Embryonic facial prominence (tissue), 1 donor: ENCODE results near the gene CCNA1.

Experiments used
- DNase-seq: peaks from one replicate; pipeline ENCODE4 v3.0.0-alpha.2; 2016; ENCODE audit errors: extremely low spot score

The CCNA1 gene

GRCh38 chr13:36432106-36432544 lies at the start of gene CCNA1:
CCNA1 (plus strand) TSS chr13:36432495; CDS start chr13:36433057, 562 bp downstream.
- no peak for DNase-seq

GRCh38 chr13:36385489-36385888 lies 46.8 kb upstream of the CCNA1 start:
- DNase-seq = no peak

GRCh38 chr13:36395280-36395679 lies 37.0 kb upstream of the CCNA1 start:
- no peak for DNase-seq

- no peak for DNase-seq
Measured at GRCh38 chr13:36405151-36405550, 27.1 kb upstream of the CCNA1 start.

GRCh38 chr13:36412736-36413135 lies 19.6 kb upstream of the CCNA1 start:
- DNase-seq = no peak

GRCh38 chr13:36413161-36413560 lies 19.1 kb upstream of the CCNA1 start:
- no peak for DNase-seq

- DNase-seq = no peak
Measured at GRCh38 chr13:36414461-36414860, 17.8 kb upstream of the CCNA1 start.

DNA sequence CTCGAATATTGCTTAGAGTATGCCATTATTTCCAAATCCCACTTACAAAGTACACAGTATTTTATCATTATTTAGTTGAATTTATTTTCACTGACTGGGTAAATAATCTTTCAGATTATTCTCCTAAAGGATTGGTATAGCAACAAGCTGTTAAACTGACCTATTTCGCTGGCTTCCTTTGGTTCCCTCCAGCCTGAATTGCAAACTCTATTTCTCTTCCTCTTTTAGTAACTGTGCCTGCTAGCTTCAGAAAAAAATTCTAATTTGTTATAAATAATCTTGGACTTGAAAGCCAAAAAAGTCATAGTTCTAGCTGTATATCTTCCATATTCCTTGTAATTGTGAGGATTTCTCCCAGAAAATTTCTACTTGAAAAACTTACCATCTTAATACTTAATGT lies 15.0 kb upstream of the CCNA1 start:
- no peak for DNase-seq

DNA sequence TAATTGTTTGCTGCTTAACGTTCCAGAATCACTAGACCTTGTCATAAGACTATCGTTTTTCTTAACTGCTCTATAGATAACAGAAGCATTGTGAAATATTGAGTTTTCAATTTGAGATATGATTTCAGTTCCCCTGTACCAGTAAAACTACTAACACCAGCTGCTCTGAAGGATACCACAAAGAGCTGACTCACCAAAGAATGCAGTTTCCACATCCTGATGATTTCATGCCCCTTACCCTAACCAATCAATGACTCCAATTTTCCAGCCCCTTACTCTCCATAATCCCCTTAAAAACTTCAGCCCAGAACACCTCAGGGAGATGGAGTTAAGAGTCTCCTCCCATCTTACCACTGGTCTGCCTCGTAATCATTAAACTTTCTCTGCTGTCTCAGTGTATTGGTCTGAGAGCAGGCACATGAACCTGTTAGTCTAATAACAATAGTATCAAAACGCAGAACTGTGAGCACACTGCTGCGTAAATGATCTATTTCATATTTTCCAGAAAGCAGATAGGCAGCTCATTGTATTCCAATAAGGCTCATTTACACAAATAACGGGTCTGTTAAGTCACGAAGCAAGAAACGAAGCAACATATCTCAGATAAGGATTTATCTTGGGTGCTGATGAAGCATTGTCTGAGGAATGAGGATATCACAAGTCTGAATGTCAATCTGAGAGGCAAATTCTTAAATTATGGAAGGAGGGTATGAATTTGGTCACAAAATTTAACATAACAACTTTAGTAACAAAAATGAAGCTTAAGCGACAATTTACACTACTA lies 14.1 kb upstream of the CCNA1 start:
- no peak for DNase-seq

DNA sequence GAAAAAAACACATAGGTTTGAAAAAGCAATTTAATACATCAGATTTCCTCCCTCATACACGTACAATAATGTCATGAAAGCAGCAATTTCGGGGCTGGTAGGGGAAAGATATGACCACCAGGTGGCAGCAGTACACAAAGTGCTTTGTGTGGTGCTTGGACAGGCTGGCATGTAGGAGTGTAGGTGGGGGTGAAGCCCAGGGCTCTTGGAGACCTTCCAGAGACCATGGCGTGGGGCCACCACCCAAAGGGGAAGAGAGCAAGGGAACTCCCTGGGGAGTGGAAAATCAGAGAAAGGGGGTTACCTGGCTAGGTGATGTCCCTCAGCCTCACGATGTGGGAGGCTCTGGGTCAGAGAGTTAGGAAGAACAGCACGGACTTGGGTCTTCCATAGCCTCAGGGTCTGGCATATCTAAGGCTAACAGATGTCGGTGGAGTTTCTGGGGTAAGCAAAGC lies 11.8 kb upstream of the CCNA1 start:
- peak; percentile 63 for DNase-seq

GRCh38 chr13:36421447-36421846 lies 10.8 kb upstream of the CCNA1 start:
- DNase-seq = no peak

DNA sequence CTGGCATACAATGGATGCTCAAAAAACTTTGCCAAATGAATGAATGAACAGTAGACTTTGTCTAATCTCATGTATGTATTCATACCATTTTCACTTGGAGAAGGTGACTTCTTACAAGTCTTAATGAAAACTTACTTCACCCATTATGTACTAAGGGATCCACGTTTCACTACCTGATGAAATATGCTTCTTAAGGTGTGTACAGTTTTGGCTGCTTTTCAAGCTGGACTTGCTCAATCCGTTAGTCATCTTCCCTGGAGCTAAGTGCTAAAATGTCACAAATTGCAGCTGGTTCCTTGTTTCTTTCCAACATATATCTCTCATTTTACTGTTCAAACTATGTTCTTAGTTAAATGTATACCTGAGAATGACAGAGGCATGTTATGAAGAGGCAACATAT lies 4.2 kb upstream of the CCNA1 start:
- no peak for DNase-seq

DNA sequence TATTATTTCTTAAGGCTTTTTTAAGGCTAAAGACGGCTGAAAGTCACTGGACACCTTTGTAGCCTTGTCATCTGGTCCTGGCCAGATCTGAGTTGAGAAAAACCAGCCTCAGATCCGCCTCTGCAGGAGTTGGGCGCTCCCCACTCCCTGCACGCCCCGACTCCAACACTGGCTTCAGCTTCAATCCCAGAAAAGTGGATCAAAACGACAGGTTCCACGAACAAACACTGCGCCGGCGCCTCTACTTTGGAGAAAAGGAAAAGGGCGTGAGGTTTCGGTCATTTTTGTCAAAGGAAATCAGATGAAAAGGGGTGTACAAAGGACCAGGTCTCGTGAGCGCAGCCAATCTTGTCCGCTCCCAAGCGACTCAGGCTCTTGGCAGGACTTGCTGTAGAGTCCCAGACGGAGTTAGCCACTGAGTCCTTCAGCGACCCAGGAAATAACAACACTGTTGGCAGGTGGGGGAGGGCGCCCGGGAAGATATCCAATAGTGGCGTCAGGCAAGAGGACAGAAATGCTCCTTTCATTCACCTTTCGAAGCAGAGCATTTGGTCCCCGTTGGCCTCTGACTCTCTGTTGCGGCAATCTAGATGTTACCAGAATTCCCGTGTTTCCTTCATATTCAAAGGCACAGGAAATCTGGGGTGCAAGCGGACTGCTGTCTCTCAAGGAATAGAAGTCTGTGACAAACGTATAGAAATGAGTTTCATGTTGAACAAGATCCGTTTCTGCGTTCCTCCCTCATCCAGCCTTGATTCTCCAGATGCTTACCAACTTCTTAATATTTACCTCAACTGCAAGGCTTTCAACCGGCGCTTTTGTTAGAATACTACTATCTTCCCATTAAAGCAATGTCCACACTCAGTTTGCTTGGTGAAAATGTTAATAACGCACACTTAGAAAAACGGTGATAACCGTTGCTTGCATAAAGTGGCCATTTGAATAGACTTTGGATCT lies 1.8 kb upstream of the CCNA1 start:
- DNase-seq = no peak

DNA sequence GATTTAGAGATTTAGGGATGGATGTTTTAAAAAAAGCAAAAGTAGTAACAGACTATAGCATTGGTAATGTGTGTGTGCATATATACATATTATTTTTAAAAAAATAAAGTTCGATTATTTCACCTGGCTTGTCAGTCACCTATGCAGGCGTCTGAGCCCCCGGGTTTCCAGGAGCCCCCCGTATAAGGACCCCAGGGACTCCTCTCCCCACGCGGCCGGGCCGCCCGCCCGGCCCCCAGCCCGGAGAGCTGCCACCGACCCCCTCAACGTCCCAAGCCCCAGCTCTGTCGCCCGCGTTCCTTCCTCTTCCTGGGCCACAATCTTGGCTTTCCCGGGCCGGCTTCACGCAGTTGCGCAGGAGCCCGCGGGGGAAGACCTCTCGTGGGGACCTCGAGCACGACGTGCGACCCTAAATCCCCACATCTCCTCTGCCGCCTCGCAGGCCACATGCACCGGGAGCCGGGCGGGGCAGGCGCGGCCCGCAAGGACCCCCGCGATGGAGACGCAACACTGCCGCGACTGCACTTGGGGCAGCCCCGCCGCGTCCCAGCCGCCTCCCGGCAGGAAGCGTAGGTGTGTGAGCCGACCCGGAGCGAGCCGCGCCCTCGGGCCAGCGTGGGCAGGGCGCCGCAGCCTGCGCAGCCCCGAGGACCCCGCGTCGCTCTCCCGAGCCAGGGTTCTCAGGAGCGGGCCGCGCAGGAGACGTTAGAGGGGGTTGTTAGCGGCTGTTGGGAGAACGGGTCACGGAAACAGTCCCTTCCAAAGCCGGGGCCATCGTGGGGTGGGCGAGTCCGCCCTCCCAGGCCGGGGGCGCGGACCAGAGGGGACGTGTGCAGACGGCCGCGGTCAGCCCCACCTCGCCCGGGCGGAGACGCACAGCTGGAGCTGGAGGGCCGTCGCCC lies 840 bp upstream of the CCNA1 start:
- DNase-seq = no peak

GRCh38 chr13:36436811-36437210 lies 4.5 kb downstream of the CCNA1 start:
- DNase-seq = no peak

GRCh38 chr13:36438594-36439483 lies 6.5 kb downstream of the CCNA1 start:
- no peak for DNase-seq

DNA sequence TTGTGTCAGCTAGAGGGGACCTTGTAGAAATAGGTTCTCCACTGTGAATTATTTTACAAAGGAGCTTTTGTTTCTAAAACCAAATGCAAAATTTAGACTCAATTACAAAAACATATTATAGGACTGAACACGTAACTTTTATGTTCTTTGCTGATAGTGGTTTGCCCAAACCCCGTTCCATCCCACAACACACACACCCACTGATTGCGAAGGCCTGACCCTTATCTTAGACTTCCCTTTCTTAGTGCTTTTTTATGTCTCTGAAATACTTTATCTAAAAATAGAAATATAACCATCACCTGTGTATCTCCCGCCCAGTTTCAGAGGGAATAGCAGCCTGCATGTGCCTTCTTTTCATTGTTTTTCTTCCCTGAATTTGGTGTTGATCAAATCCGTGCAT lies 13.0 kb downstream of the CCNA1 start:
- DNase-seq = no peak

GRCh38 chr13:36445891-36446351 lies 13.6 kb downstream of the CCNA1 start:
- DNase-seq = no peak

DNA sequence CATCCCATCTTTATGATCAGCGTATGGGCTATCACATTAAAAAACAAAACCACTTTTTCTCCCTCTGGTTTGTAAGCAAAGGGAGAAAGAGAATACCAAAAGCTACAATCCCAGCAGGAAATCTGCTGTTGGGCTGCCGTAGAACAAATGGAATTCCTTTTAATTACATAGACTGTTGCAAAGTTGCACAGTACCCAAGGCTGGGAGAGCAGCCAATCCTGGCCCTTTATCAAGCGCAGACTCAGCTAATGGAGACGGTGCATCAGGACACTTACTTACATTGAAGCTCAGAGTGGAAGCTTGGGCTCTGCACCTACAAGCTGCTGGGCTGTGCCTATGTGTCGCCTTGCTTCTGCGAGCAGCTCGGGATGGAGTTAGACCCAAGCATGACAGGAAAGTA lies 15.2 kb downstream of the CCNA1 start:
- DNase-seq = no peak

GRCh38 chr13:36450534-36450933 lies 18.2 kb downstream of the CCNA1 start:
- no peak for DNase-seq
